ENCODE results near the gene ITM2B.

ITM2B gene

GRCh38 chr13:48266150-48266549, 33.1 kb downstream of the ITM2B start:
- TF ChIP-seq, protein P1, sequence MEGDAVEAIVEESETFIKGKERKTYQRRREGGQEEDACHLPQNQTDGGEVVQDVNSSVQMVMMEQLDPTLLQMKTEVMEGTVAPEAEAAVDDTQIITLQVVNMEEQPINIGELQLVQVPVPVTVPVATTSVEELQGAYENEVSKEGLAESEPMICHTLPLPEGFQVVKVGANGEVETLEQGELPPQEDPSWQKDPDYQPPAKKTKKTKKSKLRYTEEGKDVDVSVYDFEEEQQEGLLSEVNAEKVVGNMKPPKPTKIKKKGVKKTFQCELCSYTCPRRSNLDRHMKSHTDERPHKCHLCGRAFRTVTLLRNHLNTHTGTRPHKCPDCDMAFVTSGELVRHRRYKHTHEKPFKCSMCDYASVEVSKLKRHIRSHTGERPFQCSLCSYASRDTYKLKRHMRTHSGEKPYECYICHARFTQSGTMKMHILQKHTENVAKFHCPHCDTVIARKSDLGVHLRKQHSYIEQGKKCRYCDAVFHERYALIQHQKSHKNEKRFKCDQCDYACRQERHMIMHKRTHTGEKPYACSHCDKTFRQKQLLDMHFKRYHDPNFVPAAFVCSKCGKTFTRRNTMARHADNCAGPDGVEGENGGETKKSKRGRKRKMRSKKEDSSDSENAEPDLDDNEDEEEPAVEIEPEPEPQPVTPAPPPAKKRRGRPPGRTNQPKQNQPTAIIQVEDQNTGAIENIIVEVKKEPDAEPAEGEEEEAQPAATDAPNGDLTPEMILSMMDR (IDR thresholded peaks at IDR 0.05; ENCODE audit: insufficient read depth, low read length, poor library complexity, severe bottlenecking) = no peak
- Histone ChIP-seq H3K4me3 (replicated peaks; ENCODE audit: low read depth, low read length) (no peak overlapping the region), H3K36me3 (ENCODE audit: control insufficient read depth, insufficient read depth, low read length) (no peaks in the 10 kb centered on the region), H3K27me3 (replicated peaks; ENCODE audit: control insufficient read depth, insufficient read depth, low read length) (no peaks in the 10 kb centered on the region)
- no peak for DNase-seq (ENCODE audit: extremely low read depth, insufficient read length)

GRCh38 chr13:48266701-48267639, 34.0 kb downstream of the ITM2B start:
- H3K27me3 ChIP-seq (replicated peaks; ENCODE audit: control insufficient read depth, insufficient read depth, low read length) = no peaks in the 10 kb centered on the region
- TF ChIP-seq, protein P1 (IDR thresholded peaks at IDR 0.05; ENCODE audit: insufficient read depth, low read length, poor library complexity, severe bottlenecking) = no peak
- DNase-seq (ENCODE audit: extremely low read depth, insufficient read length) = no peak
- no peak overlapping the region for H3K4me3 ChIP-seq (replicated peaks; ENCODE audit: low read depth, low read length)
- no peaks in the 10 kb centered on the region for H3K36me3 ChIP-seq (ENCODE audit: control insufficient read depth, insufficient read depth, low read length)

DNA sequence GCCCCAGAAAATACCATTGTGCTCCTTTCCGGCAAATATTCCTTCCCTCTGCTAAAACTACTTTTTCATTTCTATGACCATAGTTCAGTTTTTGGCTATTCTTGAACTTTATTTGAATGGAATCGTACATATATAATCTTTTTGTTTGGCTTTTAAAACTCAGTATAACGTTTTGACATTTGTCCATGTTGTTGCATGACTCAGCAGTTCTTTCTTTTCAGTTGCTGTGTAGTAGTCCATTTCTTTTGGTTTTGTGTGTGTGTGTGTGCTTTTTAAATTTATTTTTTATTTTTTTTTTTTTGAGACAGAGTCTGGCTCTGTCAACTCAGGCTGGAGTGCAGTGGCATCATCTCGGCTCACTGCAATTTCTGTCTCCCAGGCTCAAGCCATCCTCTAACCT, 35.0 kb downstream of the ITM2B start:
- TF ChIP-seq, protein P1 (IDR thresholded peaks at IDR 0.05; ENCODE audit: insufficient read depth, low read length, poor library complexity, severe bottlenecking) = no peak
- Histone ChIP-seq H3K4me3 (replicated peaks; ENCODE audit: low read depth, low read length) (no peak overlapping the region), H3K27me3 (replicated peaks; ENCODE audit: control insufficient read depth, insufficient read depth, low read length) (no peaks in the 10 kb centered on the region), H3K36me3 (ENCODE audit: control insufficient read depth, insufficient read depth, low read length) (no peaks in the 10 kb centered on the region)
- DNase-seq (ENCODE audit: extremely low read depth, insufficient read length) = no peak

DNA sequence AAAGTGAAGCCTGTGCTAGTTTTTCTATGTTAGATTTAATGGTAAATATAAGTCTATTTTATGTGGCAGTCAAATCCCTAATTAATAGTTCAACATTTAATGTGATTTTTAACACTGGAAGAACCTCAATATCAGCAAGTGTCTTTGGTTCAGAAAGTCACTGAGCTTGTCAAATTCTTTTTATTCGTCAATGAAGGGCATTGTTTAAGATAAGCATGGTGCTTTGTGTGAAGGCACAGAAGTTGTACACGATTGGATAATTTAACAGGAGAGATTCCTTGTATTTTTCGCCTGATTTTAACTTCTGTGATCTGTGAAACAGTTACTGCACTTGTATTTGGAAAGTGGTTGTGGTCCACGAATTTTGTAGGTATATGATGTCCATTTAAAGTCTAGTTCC, 40.3 kb downstream of the ITM2B start:
- Histone ChIP-seq H3K27me3 (replicated peaks; ENCODE audit: control insufficient read depth, insufficient read depth, low read length) (no peaks in the 10 kb centered on the region), H3K36me3 (ENCODE audit: control insufficient read depth, insufficient read depth, low read length) (no peaks in the 10 kb centered on the region), H3K4me3 (replicated peaks; ENCODE audit: low read depth, low read length) (no peak overlapping the region)
- TF ChIP-seq, protein P1 (IDR thresholded peaks at IDR 0.05; ENCODE audit: insufficient read depth, low read length, poor library complexity, severe bottlenecking) = no peak
- no peak for DNase-seq (ENCODE audit: extremely low read depth, insufficient read length)

DNA sequence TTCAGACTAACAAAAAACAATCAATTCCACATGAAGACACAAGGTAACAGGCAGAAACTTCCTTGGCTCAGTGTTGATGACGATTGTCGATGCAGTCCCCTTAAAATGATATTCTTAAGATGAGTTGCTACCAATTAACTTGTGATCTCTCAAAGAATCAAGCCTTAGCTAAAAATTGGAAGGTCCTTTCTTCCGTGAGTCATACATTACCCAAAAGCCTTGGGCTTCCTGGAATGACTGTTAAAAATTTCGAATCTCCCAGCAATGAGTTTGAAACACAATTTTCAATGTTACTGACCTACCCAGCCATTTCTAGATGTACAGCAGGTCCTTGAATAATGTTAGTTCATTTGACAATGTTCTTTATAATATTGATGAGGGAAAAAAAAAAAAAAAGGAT, 42.5 kb downstream of the ITM2B start:
- Histone ChIP-seq H3K27me3 (replicated peaks; ENCODE audit: control insufficient read depth, insufficient read depth, low read length) (no peaks in the 10 kb centered on the region), H3K36me3 (ENCODE audit: control insufficient read depth, insufficient read depth, low read length) (no peaks in the 10 kb centered on the region), H3K4me3 (replicated peaks; ENCODE audit: low read depth, low read length) (no peak overlapping the region)
- no peak for DNase-seq (ENCODE audit: extremely low read depth, insufficient read length)
- TF ChIP-seq, protein P1 (IDR thresholded peaks at IDR 0.05; ENCODE audit: insufficient read depth, low read length, poor library complexity, severe bottlenecking) = no peak
